K562 (cell line): ENCODE measurements around the gene PEDS1. TPM values are rescaled to one million over a fixed set of nuclear protein-coding genes. Genes with fewer than 3 reads are reported as not detected.
"Not testable (repeated sequence)": the region's sequence is repeated elsewhere in the genome, so short reads cannot be mapped to it uniquely, and the experiment has no call there.

Source experiments
- ATAC-seq: fragments of 200-7000 bp; cut with Tn5 transposase; 3 replicates; pipeline ENCODE4 v1.9.1; 2020; ENCODE audit warnings: moderate library complexity
- BruUV-seq: library from RNA; stranded (reverse); fragments of 400-500 nt; replicated peaks from 2 replicates; lab custom pipeline; 2021; lab: Mats Ljungman, UMichigan
- CTCF ChIA-PET: fragments of 300-600 bp; formaldehyde crosslinking; extraction: SDS; loops from one replicate; lab custom pipeline; 2021; ENCODE audit warnings: low intra/inter-chr PET ratio; lab: Yijun Ruan, JAX
- POLR2A ChIA-PET: fragments of 300-600, 350-650 bp; sonication (Branson Sonifier 250); formaldehyde crosslinking; extraction: SDS; loops from one replicate; lab custom pipeline; 2021; ENCODE audit warnings: antibody characterized with exemption, inconsistent platforms; lab: Yijun Ruan, JAX
- DNase-seq, 4 experiments: peaks; one replicate each; pipeline versions ENCODE4 v3.0.0 to v3.0.0-alpha.2; 2011 to 2018; ENCODE audit warnings: low spot score in 3 of 4, mixed read lengths in 3 of 4; ENCODE audit errors: extremely low read depth in 1 of 4
- FAIRE-seq: peaks from 2 replicates; lab custom pipeline; 2011; peaks lifted over from hg19 to GRCh38; lab: Jason Lieb, UNC
- H2AFZ ChIP-seq: 2 replicates; pipeline ENCODE4 v1.6.0; 2011; ENCODE audit warnings: low read depth, low read length, control low read depth, inconsistent platforms
- H3K27ac ChIP-seq: fragments of 200-600 bp; 3 replicates; pipeline ENCODE4 v1.8.0; 2011; ENCODE audit warnings: low read depth, mild to moderate bottlenecking, control low read depth, inconsistent platforms, low read length, moderate library complexity, mixed read lengths; ENCODE audit errors: extremely low read depth
- H3K27me3 ChIP-seq, 2 experiments: fragments of 300-600 bp in 1 of 2; 2 replicates in 1 of 2; 3 replicates in 1 of 2; pipeline versions ENCODE4 v1.6.0 to v1.8.0; 2011; ENCODE audit warnings: inconsistent platforms in 2 of 2, low read length in 2 of 2, mild to moderate bottlenecking in 1 of 2, mixed read lengths in 1 of 2, moderate library complexity in 1 of 2; ENCODE audit not compliant: control insufficient read depth in 2 of 2, insufficient read depth in 2 of 2
- H3K36me3 ChIP-seq: fragments of 300-600 bp; 3 replicates; pipeline ENCODE4 v1.8.0; 2011; ENCODE audit warnings: mild to moderate bottlenecking, low read length, inconsistent platforms; ENCODE audit not compliant: control insufficient read depth, insufficient read depth
- H3K4me1 ChIP-seq, 2 experiments: fragments of 200-600 bp in 1 of 2; replicated peaks in 1 of 2; 2 replicates in 1 of 2; 3 replicates in 1 of 2; pipeline versions ENCODE4 v1.5.1 to v1.8.0; 2011; ENCODE audit warnings: inconsistent platforms in 2 of 2, low read length in 2 of 2, mild to moderate bottlenecking in 1 of 2, mixed read lengths in 1 of 2, moderate library complexity in 1 of 2; ENCODE audit not compliant: control insufficient read depth in 2 of 2, insufficient read depth in 2 of 2
- H3K4me2 ChIP-seq: 2 replicates; pipeline ENCODE4 v1.6.1; 2011; ENCODE audit warnings: low read length, control low read depth, inconsistent platforms, mixed read lengths; ENCODE audit not compliant: insufficient read depth
- H3K4me3 ChIP-seq: fragments of 200-600 bp; sonication (generic), shearing (Covaris generic); 2 replicates; pipeline ENCODE4 v1.5.1; 2016; ENCODE audit warnings: control low read depth, inconsistent platforms
- H3K79me2 ChIP-seq: fragments of 200-600 bp; 3 replicates; pipeline ENCODE4 v1.8.0; 2011; ENCODE audit warnings: low read length, inconsistent platforms; ENCODE audit not compliant: control insufficient read depth, insufficient read depth
- H3K9ac ChIP-seq, 2 experiments: 2 replicates each; pipeline versions ENCODE4 v1.6.0 to v1.6.1; 2011; ENCODE audit warnings: low read depth in 2 of 2, low read length in 2 of 2, control low read depth in 1 of 2, inconsistent platforms in 1 of 2, mild to moderate bottlenecking in 1 of 2, mixed read lengths in 1 of 2; ENCODE audit not compliant: insufficient read depth in 1 of 2
- H3K9me1 ChIP-seq: one replicate; pipeline ENCODE4 v1.6.0; 2011; ENCODE audit warnings: inconsistent platforms, mild to moderate bottlenecking, low read length, moderate library complexity; ENCODE audit not compliant: control insufficient read depth, insufficient read depth
- H3K9me3 ChIP-seq: replicated peaks from 2 replicates; pipeline ENCODE4 v1.5.1; 2011; ENCODE audit warnings: low read depth, low read length, inconsistent platforms; ENCODE audit not compliant: control insufficient read depth, insufficient read depth
- H4K20me1 ChIP-seq: replicated peaks from 2 replicates; pipeline ENCODE4 v1.6.1; 2011; ENCODE audit warnings: low read length, inconsistent platforms, mixed read lengths; ENCODE audit not compliant: control insufficient read depth, insufficient read depth
- CBFA2T3 ChIP-seq: fragments of 450-650 bp; IDR thresholded peaks from 2 replicates; pipeline ENCODE4 v1.6.1; 2017
- CC2D1A ChIP-seq: fragments of 450-650 bp; IDR thresholded peaks from 2 replicates; pipeline ENCODE4 v1.6.1; 2017; ENCODE audit warnings: mild to moderate bottlenecking
- GATAD2A ChIP-seq: fragments of 450-650 bp; IDR thresholded peaks from 2 replicates; pipeline ENCODE4 v1.6.1; 2017
- LARP7 ChIP-seq: fragments of 450-650 bp; IDR thresholded peaks from 2 replicates; pipeline ENCODE4 v1.6.1; 2016
- NBN ChIP-seq: fragments of 450-650 bp; IDR thresholded peaks from 2 replicates; pipeline ENCODE4 v1.6.1; 2016; ENCODE audit warnings: low read depth, mild to moderate bottlenecking
- NFXL1 ChIP-seq: fragments of 450-650 bp; formaldehyde crosslinking; IDR thresholded peaks from 2 replicates; pipeline ENCODE4 v1.4.0; 2021; ENCODE audit warnings: mild to moderate bottlenecking
- NR2C1 ChIP-seq, 2 experiments: fragments of 450-650 bp; IDR thresholded peaks; 2 replicates each; pipeline ENCODE4 v1.6.1; 2017; ENCODE audit warnings: mild to moderate bottlenecking in 2 of 2, antibody characterized with exemption in 1 of 2, inconsistent platforms in 1 of 2, missing compliant biosample characterization in 1 of 2, missing genetic modification characterization in 1 of 2
- RHOXF2B ChIP-seq: fragments of 250-450 bp; sonication (Bioruptor Pico); conservative IDR thresholded peaks from 2 replicates; pipeline ENCODE4 v1.5.1; 2021
- SRF ChIP-seq, 2 experiments: fragments of 250-450, 450-650 bp in 1 of 2; sonication (Bioruptor Pico) in 1 of 2; sonication (generic) in 1 of 2; formaldehyde crosslinking; IDR thresholded peaks; 2 replicates each; pipeline versions ENCODE4 v1.5.0 to v1.5.1; 2020 to 2022; ENCODE audit warnings: mild to moderate bottlenecking in 1 of 2, missing genetic modification reagents in 1 of 2
- ZEB2 ChIP-seq: fragments of 450-650 bp; IDR thresholded peaks from 2 replicates; pipeline ENCODE4 v1.6.1; 2016
- ZNF239 ChIP-seq: fragments of 250-450 bp; sonication (Bioruptor Pico); IDR thresholded peaks from 2 replicates; pipeline ENCODE4 v1.4.0; 2020; ENCODE audit warnings: mild to moderate bottlenecking
- WGBS: fragments of 100-300 bp; shearing (Covaris generic); methylation state at CpG from one replicate; pipeline ENCODE4 v1.1.6; 2016; ENCODE audit warnings: low coverage, mixed read lengths; ENCODE audit not compliant: insufficient coverage; ENCODE audit errors: missing lambda C conversion rate; 5-methylcytosine and 5-hydroxymethylcytosine counted together
- in situ Hi-C: fragments of 300-500 bp; cut with MboI; formaldehyde crosslinking; loops from 4 replicates; pipeline ENCODE4 v1.15.0; 2018; ENCODE audit warnings: inconsistent platforms, mixed read lengths
- intact Hi-C: fragments of 100-400 bp; cut with micrococcal nuclease; formaldehyde crosslinking; loops from 2 replicates; pipeline ENCODE4 v1.14.2; 2022
- polyA plus RNA-seq, 8 experiments: library from polyadenylated mRNA; depleted of rRNA in 4 of 8; stranded (reverse) in 5 of 8; unstranded in 3 of 8; fragments of >200 nt; fragmentation: Nextera tagmentation in 2 of 8; fragmentation: Illumina TruSeq in 1 of 8; extraction: Ambion mirVana in 2 of 8; extraction: Trizol in 1 of 8; gene quantifications; 2 replicates each; pipeline versions ENCODE4 v1.2.1 to v1.2.3, GENCODE V29; 2011 to 2014; ENCODE audit warnings: inconsistent platforms in 1 of 8, missing spikeins in 1 of 8
- total RNA-seq, 7 experiments: library from RNA; depleted of rRNA in 6 of 7; stranded (reverse); fragments of >200 nt in 6 of 7; fragmentation: Illumina TruSeq in 2 of 7; extraction: Trizol in 2 of 7; gene quantifications; 2 replicates each; pipeline versions ENCODE4 v1.2.1 to v1.2.3, GENCODE V29; 2011 to 2021; ENCODE audit warnings: low replicate concordance in 1 of 7

Gene PEDS1
- total and polyA plus RNA-seq, 9 of the 15 experiments (the other 6 are each of a cell fraction or from before 2014, with no cell fraction given): 2.9 to 38.5 (median 24.2) TPM

DNA sequence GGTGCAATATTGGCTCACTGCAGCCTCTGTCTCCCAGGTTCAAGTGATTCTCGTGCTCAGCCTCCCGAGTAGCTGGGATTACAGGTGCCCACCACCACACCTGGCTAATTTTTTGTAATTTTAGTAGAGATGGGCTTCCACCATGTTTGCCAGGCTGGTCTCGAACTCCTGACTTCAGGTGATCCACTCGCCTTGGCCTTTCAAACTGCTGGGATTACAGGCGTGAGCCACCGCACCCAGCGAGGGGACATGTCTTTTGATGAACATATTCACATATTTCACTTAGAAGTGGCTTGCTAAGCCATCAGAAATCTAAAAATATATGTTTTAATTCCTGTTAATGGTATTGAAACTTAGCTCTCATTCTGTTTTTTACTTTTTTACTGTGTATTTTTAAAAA is 48.2 kb upstream of the PEDS1 start:
- in situ Hi-C loops, H3K9me1 ChIP-seq, H2AFZ ChIP-seq, DNase-seq, H3K4me2 ChIP-seq, H3K36me3 ChIP-seq, H4K20me1 ChIP-seq, FAIRE-seq, H3K4me3 ChIP-seq, H3K27ac ChIP-seq, H3K79me2 ChIP-seq, H3K27me3 ChIP-seq, H3K9ac ChIP-seq, H3K9me3 ChIP-seq, BruUV-seq, CTCF ChIA-PET, ATAC-seq, intact Hi-C loops: not testable (repeated sequence)
- POLR2A ChIA-PET: interaction anchor here (0.8 to 2.6 kb wide), 3 partner anchors 7 to 226 kb away, joined by 3 to 11 read pairs (median 4); no protein-coding TSS in a partner anchor
- peaks cover 9 to 22% of the 10 kb centered on the region in 2 experiments; a peak in 4 of 5 replicates for H3K4me1 ChIP-seq
- 47% methylated on average over 7 of the region's 7 CpGs for WGBS

DNA sequence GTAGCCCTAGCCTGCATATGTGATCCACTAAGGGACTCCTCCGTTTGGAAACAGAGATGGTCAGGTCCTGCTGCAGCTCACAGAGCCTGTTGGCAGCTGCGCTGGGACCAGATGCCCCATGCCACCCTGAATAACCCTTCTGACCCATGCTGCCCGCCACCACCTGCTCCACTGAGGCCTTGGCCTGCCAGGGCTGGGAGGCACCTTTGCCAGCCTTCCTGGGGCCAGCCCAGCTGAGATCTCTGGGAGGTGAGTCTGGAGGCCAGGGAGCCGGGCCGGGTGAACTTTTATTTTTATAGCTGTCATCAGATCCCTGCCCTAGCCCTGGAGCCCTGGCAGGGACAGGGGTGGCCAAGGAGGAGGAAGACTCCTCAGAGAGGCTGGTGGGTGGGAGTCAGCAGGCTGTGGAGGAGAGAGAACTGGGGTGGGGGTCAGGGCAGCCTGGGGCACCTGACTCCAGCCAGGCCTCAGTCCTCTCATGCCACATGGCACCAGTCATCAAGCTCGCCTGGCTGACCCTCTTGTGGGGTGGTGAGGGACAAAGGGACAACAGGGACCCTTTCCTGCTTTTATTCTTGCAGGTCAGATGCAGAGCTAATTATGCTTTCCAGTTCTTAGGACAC is 47.1 kb upstream of the PEDS1 start:
- 50% methylated on average over 5 of the region's 6 CpGs for WGBS

More for the DNA sequence above, 47.1 kb upstream of the PEDS1 start:
- no peak for FAIRE-seq
- Histone ChIP-seq H3K36me3 (no peaks in the 10 kb centered on the region), H3K4me3 (no peak overlapping the region), H3K9me1 (no peaks in the 10 kb centered on the region), H3K9ac (no peak overlapping the region), H3K4me1 (peaks cover 17 to 33% of the 10 kb centered on the region in 2 experiments; a peak in 4 of 5 replicates), H2AFZ (no peak overlapping the region), H4K20me1 (no peaks in the 10 kb centered on the region), H3K9me3 (no peaks in the 10 kb centered on the region; the same call in 1 of the 2 replicates), H3K27me3 (0 out of 5 replicates have a peak, but pooled peaks cover 0 to 5% of the 10 kb centered on the region in 2 experiments), H3K4me2 (no peak overlapping the region), H3K27ac (no peak overlapping the region), H3K79me2 (no peaks in the 10 kb centered on the region)
- ChIA-PET POLR2A (interaction anchor here (0.8 to 1.2 kb wide), 3 partner anchors 7 to 12 kb away, joined by 3 to 4 read pairs (median 4); no protein-coding TSS in a partner anchor), CTCF (no interaction called here)
- intact Hi-C loops: no loop called here
- in situ Hi-C loops: no loop called here
- BruUV-seq: no TSS peak
- TF ChIP-seq LARP7 (no peak), NBN (no peak), CC2D1A (no peak), RHOXF2B (CRISPR knock-in tag) (no peak), SRF (CRISPR knock-in tag; IDR thresholded peaks at IDR 0.05) (no peak), NR2C1 (IDR thresholded peaks at IDR 0.05) (no peak), NR2C1 (tag; IDR thresholded peaks at IDR 0.05) (no peak), CBFA2T3 (no peak), GATAD2A (no peak), NFXL1 (no peak), ZNF239 (CRISPR knock-in tag) (no peak), ZEB2 (no peak)
- ATAC-seq: no peak
- no peak for DNase-seq
